ENCODE measurements around the gene STX18. TPM values are rescaled to one million over a fixed set of nuclear protein-coding genes. Genes with fewer than 3 reads are reported as not detected.
A peak's percentile ranks its signal among the peaks of the same experiment; 100 is the strongest.

Gene STX18
- polyA plus RNA-seq, 4 donors, result 54.3 to 74.0 (median 69.0) TPM

DNA sequence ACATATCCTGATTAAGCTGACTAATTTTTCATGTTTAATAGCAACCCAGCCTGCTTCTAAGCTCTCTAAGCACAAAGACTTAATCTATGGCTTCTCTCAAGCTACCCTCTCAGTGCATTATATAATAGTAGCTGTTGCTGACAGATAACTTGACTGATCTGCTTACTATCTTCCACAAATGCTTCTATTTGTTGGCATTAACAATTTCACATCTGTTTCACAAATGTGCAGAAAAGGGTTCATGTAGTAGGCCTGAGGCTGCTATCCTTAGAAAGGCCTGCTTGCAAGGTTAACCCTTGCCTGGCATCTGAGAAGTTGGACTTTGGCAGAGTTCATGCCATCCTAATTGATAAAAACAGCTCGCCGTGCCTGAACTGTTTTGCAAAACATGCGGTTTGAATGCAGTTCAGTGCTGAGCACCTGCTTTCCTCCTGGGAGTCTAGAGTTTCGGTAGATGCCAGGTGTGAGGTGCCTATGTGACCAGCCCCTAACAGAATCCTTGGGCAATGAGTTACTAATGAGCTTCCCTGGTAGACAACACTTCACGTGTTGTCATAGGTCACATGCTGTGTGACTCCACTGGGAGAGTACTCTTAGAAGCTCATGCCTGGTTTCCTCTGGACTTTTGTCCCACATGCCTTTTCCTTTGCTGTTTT lies 86.5 kb downstream of the STX18 start:
- DNase-seq (ENCODE audit: low read depth in 4 of 4, low spot score in 2 of 4), result no peak

DNA sequence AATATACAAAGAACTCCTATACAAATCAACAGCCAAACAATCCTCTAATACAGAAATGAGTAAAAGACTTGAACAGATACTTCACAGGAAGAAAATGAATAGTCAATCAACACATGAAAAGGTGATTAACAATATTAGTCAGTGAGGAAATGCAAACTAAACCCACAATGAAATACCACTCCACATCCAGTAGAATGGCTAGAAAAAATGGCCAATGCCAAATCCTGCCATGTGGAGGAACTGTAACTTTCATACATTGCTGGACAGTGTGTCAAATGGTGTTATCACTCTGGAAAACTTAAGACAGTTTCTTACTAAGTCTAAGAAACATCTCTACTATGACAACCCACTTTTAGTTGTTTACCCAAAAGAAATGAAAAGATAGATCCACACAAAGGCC lies 95.4 kb downstream of the STX18 start:
- DNase-seq (ENCODE audit: low read depth in 4 of 4, low spot score in 2 of 4), result no peak

DNA sequence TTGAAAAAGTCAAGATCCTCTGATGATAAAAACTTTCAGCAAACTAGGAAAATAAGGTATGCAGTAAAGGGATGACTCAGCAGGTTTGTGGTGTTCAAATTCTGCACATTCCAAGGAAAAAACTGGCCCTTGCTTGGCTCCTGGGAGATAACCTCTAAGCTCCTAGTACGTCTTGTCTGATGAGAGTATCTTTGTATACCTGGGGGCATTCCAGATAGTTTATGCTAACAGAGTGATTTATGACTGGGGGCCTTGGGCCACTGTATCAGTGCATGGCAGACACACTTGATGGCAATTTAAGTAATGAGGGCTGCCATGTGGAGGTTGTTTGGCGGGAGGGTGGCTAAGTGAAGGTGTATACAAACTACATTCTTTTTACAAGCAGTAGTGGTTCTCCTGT lies 98.0 kb downstream of the STX18 start:
- no peak for DNase-seq (ENCODE audit: low read depth in 4 of 4, low spot score in 2 of 4)

DNA sequence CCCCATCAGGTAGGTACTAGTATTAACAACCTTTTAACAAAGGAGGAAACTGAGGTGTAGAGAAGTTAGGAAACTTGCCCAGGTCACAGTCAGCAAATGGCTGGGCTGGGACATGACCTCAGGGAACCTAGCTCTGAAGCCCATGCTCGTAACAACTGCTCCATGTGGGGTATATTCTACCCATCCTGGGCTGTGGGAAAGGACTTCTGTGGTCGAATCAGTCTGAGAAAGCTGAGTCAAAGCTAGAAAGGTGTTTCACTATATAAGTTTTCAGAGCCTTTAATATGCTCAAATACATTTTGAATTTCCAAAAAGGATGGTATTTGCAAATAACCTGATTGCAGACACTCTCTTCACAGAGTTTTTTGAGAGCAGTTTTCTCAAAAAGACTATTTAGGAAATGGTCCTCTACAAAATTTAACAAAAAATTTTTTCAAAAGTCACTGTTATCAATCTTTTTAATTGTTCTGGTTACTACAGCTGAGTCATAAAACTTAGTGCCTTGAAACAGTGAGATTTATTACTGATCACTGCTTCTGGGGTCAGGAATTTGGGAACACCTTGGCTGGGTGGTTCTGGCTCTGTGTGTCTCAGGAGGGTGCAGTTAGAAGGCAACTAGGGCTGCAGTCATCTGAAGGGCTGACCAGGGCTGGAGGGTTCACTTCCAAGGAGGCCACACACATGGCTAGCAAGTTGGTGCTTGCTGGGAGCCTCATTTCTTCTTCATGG lies 101.4 kb downstream of the STX18 start:
- no peak for DNase-seq (ENCODE audit: low read depth in 4 of 4, low spot score in 2 of 4)

DNA sequence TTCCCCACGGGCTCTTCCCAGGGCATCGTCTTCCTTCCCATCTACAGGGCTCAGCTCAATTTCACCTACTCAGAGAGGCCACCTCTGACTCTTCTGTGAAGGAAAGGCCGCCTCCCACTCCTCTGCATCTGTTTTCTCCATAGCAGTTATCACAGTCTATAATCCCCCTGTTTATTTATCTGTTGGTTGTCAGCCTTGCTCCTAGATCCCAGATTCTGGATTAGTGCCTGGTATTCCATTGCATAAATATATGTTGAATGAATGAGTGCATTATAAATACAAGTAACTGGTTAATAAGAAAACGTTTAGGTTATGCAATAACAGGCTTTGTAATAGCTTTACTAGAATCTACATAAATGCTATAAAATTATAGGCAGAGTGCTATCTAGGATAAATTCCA lies 102.1 kb downstream of the STX18 start:
- DNase-seq (ENCODE audit: low read depth in 4 of 4, low spot score in 2 of 4), result no peak

DNA sequence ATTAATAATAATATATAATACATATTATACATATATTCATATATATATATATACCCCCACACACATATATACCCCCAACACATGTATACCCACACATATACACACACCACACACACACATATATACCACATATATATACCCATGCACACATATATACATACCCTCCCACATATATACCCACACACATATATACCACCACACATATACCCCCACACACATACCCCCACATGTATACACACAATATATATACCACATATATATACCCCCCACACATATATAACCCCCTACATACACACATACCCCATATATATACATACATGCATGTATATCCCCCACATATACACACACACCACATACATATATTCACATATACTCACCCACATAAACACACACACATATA lies 103.0 kb downstream of the STX18 start:
- no peak for DNase-seq (ENCODE audit: low read depth in 4 of 4, low spot score in 2 of 4)

DNA sequence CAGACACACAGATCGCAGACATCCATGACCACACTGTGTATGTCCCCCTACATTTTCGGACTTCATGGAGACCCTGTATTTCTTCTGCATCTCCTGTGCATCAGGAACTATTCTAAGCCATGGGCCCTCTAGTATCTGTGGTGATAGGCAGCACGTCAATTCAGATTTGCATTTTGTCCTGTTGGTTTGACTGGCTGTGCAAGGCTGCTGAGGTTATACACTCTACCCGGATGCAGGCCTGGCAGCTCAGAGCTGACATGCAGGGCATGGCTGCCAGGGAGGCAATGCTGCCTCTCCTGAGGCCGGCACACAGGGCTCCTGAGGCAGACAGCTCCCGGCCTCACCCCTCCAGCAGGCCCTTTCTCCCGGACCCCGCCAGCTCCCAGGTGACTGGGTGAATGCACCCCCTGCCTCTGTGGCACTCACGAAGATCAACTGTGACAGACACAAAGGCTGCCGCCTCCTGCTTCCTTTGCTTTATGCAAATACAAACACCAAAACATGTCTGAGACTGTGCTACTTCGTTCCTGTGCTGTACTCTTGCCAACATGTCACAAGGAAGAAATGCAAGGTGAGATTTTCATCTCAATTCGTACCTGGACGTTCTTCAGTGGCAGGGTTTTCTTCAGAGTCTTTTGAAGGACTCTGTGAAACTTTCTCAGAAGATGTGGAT lies 103.9 kb downstream of the STX18 start:
- no peak for DNase-seq (ENCODE audit: low read depth in 4 of 4, low spot score in 2 of 4)

DNA sequence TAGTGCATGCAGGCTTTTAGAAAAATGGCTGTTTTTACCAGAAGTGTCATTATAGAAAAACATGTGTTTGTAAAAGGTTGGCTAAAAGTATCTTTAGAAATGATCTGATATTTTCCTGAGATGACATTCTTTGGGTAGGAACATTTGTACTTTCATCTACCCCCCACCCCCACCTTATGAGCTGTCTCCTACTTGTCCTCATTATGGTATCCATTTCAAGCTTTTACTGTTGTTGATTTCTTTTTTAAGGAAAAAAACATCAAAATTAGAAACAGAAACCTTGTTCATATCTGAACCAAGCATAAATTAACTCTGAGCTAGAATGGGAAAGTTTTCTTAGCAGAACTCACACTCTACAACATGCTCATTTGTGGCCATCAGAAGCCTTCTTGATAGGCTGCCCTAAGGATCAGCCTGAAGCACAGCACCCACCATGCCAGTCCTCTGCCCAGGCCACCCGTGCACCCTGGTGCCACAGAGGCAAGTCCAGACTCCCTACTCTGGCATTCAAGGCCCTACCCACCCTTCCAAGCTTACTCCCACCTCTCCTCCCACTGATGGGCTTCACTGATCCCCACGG lies 105.5 kb downstream of the STX18 start:
- DNase-seq (ENCODE audit: low read depth in 4 of 4, low spot score in 2 of 4), result no peak

DNA sequence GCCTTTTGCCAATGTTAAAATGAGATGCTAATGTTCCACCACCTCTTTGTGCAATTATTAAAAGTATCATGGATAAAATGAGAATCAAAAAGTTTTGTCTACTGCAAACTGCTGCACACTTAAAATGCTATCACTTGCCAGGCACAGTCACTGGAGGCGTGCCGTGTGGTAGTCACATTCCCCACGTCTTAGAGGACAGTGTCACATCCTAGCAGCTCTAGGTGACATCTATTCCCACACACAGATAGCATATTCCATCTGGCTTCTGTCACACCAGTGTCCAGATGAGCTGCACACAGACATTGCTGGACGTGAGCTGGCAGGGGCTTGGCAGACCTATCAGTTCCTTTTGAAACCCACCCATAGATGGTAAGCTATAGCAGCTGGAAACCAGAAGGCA lies 107.9 kb downstream of the STX18 start:
- DNase-seq (ENCODE audit: low read depth in 4 of 4, low spot score in 2 of 4), result no peak

DNA sequence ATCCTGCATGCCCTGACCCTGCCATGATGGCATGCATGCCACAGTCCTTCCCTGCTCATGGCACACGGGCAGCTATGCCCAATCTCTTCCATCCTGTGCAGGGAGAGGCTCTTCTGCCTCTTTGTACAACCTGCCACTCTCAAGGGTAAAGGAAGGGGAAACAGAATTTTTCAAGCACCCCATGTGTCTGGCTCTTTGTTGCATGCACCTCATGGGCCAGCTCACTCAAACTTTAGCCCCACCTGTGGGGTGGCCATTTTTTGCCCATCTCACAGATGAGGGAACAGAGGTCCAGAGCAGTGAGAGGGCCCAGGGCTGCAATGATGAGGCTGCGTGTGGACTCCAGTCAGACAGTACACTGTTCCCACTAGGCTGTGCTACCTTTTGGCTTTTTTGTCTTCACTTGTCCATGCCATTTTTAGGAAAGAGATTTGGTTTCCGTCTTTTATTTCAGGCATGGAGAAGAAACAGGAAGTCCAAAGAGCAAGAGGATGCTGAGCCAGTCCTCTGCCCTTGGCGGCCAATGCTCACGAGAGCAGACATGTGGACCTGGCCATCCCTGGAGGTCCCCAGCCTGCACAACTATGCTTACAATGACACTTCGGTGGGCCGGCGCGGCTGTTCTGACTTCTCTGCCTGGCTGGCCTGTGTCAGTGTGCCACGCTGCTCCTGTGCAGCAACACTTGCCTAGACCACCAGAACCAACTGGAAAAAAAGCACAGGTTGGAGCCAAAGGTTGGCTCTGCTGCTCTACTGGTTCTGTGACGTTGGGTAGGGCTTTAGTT lies 109.3 kb downstream of the STX18 start:
- no peak for DNase-seq (ENCODE audit: low read depth in 4 of 4, low spot score in 2 of 4)

DNA sequence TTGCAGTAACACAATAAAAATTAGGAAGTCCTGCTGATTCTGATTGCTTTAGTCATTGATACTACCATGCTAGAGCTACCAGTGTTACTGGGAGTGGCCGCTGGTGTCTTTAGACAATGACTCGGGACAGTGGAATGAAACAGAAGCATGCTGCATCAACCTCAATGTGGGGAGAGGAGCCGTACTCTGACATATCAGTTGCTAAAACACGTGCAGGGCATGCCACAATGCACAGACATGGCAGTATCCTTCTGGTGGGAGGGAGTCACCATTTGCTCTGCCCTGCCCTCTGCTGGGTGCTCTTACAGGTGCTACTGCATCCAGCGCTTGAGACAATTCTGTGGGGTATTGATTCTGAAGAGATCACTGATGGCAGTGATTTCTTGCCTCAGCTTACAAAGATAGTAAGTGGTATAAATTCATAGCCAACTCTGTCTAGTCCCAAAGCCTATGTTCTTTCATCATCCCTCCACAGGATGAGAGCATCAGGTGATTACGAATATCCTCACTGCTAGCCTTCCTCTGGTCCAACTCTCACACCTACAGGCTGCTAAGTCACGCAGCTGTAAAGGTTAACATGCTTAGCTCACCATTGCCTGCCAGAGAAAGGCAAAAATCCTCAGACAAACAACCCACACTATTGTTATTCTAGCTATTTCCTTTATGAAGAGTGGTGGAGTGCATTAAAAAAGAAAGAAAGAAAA lies 111.2 kb downstream of the STX18 start:
- peak in 1 of 4 donors; percentile 33 for DNase-seq (ENCODE audit: low read depth in 4 of 4, low spot score in 2 of 4)

DNA sequence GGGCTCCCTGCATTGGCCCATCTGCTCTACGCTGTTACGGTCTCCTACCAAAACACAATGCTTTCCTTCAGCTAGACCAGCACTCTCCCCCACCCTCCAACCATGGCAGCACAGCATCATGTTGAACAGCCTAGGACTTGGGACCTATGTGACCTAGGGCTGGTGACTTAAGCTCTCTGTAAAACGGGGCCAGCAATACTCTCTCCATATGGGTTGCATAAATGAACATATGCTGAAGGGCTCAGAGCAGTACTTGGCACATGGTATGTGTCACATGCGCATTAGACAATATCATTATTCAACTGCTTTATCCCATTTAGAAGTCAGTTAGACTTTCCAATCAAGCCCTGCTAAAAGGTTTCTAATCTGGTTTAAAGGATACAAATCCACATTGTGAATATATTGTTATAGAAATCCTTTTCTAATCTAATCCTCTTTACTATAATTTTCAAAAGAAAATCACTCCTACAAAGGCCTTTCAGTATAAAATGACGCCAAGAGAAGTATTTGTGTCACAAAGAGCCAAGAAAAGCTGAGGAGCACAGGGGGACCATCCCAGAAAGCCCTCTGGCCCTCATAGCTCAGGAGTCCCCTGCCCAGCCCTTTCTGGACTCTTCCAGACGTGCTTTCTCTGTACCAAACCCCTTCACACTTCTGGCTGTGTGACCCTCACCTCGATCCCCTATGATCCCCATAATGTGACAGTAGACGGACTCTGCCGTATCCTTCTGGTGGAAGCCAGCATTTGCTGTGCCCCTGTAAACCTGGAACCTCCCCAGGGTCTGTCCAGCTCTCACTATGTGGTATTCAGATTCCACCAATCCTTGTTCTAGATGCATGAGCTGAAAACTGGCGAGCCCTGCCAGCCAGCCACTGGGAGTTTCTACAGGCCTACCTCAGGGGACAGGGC lies 112.6 kb downstream of the STX18 start:
- DNase-seq (ENCODE audit: low read depth in 4 of 4, low spot score in 2 of 4), result no peak

DNA sequence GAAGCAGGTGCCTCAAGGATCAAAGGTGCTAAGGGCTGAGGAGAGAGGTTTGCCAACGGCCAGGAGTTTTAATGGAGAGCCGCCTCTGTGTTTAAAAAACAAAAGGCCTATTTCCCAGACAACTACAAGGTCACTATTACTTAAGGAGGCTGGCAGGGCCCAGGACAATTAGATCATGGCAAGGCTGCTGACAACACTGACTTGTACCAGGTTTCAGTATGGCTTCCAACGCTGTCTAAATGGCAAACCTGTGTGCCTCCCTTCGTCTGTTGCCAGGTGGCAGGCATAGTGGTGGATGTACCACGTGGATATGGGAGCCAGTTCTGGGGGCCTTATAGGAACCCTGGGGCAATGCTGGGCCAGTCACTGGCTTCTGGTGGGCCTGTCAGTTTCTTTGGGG lies 114.0 kb downstream of the STX18 start:
- DNase-seq (ENCODE audit: low read depth in 4 of 4, low spot score in 2 of 4), result no peak

DNA sequence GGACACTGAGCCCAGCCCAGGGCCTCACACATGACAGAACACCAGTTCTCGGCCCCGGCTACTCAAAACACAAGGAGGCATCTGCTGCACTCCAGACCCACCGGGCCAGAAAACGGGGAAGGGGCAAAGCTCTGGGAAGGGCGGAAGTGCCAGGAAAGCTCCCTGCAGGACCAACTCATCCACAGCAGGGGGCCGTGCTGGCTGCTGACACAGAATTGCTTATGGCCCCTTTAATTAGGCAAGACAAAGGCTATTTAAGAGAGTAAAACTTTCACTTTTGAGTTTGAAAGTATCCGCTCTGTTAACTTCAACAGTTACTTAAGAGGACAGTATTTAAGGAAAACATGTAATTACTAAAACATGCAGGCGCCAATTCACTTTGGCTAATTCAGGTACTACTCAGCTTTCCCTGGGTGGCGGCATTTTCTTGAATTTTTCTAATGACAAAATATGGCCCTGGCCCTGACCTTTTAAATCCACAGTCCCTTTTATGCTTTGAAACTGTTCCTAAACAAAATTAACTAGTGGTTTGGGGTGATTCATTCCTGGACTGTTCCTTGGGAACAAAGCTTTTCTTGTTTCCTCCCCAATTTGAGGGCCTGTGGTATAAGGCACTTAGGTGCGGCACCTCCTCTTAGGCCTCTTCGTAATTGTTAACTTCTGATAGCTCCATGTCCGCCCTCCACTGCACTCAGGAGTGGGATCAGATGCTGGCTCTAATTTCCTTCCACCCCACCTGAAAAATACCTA lies 114.6 kb downstream of the STX18 start:
- no peak for DNase-seq (ENCODE audit: low read depth in 4 of 4, low spot score in 2 of 4)

DNA sequence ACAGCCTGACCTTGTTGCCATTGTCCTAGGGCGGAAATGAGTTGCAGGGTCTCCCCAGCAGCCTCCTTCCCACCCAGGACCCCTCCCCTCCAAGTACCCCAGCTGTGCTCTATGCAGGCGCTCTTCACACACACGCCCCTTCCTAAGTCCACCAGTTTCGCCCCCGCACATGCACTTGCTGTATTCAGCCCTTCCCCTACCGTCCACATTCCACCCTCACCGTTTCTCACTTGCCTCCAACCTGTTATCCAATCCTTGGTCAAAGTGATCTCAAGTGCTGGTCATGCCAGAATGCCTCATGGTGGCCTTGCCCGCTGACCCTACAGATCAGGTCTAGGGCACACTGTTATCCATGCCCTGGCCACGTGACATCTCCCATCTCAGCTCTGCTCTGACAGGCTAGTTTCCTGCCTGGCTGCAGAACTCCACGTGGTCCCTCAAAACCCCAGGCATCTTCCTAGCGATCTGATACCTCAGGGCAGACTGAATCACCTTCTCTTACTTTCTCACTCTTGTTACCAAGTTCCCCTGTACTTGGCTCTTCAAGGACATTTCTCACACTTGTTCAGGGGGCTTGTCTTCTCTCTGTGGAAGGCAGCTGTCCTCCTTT lies 115.2 kb downstream of the STX18 start:
- DNase-seq (ENCODE audit: low read depth in 4 of 4, low spot score in 2 of 4), result no peak

DNA sequence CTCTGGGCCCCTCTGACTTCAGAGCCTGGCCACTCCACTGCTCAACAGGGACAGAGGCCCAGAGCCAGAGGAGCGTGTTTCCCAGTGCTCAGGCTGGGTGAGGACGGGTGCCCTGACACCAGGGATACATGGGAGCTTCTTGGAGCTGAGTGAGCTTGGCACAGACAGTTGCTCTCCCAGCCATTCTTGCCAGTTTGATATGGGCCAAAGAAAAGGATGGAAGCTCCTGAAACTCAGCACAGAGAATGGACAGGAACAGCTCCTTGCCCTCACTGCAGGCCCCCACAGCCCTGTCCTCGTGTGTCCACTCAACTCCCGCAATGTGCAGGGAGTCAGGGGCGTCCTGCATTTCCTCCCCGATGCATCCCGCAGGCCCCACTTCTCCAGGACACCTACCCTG lies 116.2 kb downstream of the STX18 start:
- no peak for DNase-seq (ENCODE audit: low read depth in 4 of 4, low spot score in 2 of 4)

DNA sequence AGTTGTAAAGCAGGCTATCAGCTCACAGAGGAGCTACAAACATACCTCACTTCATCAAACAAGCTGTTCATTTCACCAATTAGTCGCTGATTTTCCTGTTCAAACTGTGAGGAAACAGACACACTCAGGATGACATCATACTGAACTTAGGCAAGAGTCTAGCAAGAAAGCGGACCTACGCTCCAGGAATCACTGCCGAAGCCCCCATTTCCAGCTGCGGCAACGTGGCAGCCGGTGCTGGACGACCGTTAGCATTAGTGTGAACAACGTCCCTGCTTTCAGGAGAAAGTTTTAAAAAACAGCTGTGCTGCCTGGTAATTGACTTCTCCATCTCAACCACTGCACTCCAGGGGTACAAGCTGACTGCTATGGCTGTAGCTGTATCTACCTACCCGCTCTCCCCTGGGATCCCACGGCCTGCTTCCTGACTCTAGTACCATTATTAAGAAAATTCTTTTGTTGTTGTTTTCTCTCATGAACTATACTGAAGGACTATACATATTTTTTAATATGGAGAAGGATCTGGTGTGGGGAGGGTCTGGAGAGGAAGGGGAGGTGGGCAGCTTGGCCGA lies 116.6 kb downstream of the STX18 start:
- DNase-seq (ENCODE audit: low read depth in 4 of 4, low spot score in 2 of 4), result no peak

Data from left renal cortex interstitium (tissue), 4 donors.